ENCODE measurements around the gene OR51E2.
"Not testable (repeated sequence)": the region's sequence is repeated elsewhere in the genome, so short reads cannot be mapped to it uniquely, and the experiment has no call there.

OR51E2 gene

GRCh38 chr11:4697585-4697984 lies at the start of gene OR51E2:
Gene OR51E2, minus strand, starts transcription at chr11:4697853. Its CDS starts 15,142 bp downstream, at chr11:4682711.
- no peak for DNase-seq (ENCODE audit: low read depth, low spot score)

DNA sequence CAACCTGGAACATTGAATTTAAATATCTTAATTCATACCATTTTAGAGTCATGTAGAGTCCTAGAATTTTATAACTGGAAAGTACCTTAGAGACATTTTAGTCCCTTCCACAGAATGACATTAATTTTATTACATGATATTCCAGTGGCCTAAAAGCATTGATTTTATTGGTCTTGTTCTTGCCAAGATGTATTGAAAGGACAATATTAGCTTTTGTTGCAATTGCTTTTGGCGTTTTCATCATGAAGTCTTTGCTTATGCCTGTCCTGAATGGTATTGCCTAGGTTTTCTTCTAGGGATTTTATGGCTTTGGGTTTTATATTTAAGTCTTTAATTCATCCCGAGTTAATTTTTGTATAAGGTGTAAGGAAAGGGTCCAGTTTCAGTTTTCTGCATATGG lies 43.1 kb upstream of the OR51E2 start:
- no peak for DNase-seq (ENCODE audit: low read depth, low spot score)

DNA sequence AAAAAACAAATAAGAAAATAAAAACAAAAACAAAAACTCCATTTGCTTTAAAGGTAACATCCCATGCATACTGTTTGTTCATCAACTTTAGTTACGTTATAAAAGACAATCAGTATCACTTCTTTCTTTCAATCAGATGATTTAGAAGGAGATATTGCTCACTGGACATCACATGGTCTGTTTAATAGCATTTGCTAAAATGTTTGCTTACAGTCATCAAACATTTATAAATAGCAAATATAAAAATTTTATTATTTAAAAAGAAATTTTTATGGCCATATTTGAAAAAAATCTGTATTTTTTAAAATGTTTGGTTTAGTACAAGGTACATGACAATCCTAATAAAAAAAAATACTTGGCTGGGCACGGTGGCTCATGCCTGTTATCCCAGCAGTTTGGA lies 29.5 kb upstream of the OR51E2 start:
- DNase-seq (ENCODE audit: low read depth, low spot score), result no peak

DNA sequence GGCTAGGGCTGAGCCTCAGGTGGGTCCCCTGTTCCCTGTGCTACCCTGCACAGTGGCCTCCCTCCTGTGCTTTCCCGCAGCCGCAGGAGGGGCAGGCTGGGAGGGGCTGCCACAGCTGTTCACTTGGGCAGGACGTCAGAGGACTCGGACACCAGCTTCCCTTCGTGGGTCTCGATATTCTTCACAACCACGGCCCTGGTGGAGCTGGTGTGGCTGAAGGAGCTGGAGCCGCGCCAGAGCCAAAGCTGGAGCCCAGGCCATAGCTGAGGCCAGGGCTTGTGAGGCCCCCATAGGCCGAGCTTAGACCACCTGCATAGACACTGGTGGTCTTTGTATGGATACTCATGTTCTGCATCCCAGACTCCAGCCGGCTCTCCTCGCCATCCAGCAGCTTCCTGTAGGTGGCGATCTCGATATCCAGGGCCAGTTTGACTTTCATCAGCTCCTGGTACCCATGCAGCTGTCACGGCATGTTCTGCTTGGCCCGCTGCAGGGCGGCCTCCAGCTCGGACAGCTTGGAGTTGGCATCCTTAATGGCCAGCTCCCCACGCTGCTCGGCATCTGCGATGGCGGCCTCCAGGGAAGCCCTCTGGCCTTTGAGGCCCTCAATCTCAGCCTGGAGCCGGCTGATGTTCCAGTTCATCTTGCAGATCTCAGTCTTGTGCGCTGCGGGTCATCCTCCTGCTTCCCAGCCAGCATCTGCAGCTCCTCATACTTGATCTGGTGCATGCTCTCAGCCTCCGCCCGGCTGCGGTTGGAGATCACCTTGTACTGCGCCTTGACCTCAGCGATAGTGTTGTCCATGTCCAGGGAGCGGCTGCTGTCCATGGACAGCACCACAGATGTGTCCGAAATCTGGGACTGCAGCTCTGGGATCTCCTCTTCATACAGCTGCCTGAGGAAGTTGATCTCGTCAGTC lies 25.2 kb upstream of the OR51E2 start:
- not testable (repeated sequence) for DNase-seq (ENCODE audit: low read depth, low spot score)

DNA sequence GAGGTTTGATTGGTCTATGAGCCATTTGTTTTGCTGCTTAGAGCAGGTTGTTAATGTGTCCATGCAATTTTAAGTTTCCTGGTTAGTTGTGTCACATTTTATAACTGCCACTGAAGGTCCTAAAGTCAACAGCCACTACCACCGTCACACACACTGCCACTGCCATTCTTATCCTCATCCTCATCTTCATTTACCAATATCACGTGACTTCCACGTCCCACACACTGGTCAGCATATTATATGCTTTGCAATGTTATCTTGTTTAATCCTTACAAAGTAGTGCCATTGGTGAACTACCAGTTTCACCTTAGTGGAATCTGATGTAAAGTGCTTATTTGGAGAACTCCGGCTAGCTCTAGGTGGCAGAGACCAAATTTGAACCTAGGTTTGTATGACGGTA lies 16.6 kb upstream of the OR51E2 start:
- DNase-seq (ENCODE audit: low read depth, low spot score), result no peak

DNA sequence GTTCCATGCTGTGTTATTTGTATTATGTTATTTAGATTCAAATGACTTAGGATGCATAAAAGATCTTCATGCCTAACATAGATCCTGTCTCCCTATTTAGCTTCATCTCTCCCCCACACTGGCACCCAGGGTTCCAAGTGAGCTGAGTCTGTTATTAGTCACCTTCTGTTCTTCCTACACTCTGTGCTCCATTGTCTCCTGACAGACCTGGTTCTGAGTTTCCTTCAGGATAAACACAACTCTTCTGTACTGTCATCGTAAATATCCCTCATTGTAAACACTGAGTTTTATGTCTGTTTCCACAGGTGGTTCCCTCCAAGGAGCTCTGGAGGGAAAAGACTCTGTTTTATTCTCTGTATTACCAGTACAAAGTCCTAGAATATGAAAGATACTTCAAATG lies 15.6 kb upstream of the OR51E2 start:
- DNase-seq (ENCODE audit: low read depth, low spot score), result no peak

- DNase-seq (ENCODE audit: low read depth, low spot score), result no peak
These were observed 7.2 kb upstream of the OR51E2 start for GRCh38 chr11:4704790-4705334.

GRCh38 chr11:4704054-4704789 lies 6.6 kb upstream of the OR51E2 start, which contains the start of gene MMP26:
Gene MMP26, plus strand, starts transcription at chr11:4704784.
- no peak for DNase-seq (ENCODE audit: low read depth, low spot score)

DNA sequence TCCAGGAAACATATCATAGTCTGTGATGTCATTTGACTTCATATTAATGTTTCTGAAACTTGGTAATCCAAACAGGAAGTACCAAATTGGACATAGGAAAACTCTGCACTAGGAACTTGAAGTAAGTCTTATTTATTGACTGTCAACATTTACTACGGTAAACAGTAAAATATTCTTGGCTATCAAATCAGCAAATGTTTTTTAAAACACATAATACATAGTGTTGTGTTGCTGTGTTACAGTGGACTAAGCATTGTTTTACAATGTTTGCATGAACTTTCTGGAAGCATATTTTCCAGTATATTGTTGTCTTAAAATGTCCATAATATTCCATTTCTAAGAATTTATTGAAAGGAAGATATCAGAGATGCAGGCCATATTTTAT lies 2.8 kb upstream of the OR51E2 start:
- DNase-seq (ENCODE audit: low read depth, low spot score), result no peak

DNA sequence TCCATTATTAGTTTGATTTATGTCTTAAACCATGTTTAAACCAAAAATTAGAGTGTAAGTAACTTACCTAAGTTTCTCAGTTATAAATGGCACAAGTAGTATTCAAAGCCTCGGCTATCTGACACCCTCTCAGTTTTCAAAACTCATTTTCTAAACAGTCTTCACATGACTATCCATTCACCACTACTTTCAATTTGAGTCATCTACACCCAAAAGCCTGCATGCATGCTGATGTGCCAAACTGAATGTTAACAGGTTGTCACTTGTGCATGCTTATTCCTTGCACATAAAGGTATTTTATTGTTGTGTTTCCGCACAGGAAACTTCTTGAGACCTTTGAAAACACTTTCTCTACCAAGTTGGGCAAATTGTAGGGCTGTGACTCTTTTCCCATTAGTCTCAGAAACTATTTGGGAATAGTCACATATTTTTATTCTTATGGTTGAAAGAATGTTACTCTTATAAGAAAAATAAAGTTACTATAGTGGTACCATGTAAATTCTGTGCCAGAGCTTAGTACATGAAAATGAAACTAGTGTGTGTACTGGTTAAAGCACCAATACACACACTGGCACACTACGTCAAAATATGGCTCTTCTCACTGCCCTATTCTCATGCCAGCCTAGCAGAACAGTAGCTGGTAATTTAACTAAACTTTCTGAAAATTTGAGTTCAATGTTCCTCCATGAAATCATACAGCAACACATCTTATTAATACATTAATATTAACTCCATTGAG lies 2.2 kb upstream of the OR51E2 start:
- DNase-seq (ENCODE audit: low read depth, low spot score), result no peak

- no peak for DNase-seq (ENCODE audit: low read depth, low spot score)
These were observed 2.2 kb downstream of the OR51E2 start for GRCh38 chr11:4695442-4695841.

DNA sequence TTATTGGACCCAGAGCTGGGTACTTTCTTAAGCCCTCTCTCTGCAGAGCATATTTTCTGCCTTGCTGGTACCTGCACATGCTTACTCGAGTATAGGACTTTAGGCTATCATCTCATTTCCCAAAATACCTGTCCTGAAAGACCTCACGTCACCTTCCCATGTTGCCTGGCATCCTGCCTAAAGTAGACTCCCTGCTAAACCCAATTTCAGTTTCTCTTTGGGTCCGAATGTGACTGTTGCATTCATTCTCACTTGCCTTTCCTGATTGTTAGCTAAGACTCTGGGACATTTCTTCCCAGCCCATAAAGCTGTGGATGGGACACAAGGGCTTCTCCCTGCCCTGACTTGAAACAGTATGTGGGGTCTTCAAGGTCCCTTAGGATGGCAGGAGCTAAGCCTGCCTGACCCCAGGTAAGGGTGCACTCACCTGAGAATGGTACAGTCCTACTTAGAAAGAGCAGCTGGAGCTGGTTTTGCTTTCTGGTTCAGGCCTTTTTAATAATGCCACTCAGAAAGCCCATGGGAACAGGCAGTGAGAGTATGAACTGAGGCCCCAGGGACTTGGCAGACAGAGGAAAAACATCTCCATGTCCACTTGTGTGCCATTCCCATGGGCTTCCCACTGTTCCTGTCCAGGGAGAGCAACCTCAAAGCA lies 12.9 kb downstream of the OR51E2 start:
- DNase-seq (ENCODE audit: low read depth, low spot score), result no peak

DNA sequence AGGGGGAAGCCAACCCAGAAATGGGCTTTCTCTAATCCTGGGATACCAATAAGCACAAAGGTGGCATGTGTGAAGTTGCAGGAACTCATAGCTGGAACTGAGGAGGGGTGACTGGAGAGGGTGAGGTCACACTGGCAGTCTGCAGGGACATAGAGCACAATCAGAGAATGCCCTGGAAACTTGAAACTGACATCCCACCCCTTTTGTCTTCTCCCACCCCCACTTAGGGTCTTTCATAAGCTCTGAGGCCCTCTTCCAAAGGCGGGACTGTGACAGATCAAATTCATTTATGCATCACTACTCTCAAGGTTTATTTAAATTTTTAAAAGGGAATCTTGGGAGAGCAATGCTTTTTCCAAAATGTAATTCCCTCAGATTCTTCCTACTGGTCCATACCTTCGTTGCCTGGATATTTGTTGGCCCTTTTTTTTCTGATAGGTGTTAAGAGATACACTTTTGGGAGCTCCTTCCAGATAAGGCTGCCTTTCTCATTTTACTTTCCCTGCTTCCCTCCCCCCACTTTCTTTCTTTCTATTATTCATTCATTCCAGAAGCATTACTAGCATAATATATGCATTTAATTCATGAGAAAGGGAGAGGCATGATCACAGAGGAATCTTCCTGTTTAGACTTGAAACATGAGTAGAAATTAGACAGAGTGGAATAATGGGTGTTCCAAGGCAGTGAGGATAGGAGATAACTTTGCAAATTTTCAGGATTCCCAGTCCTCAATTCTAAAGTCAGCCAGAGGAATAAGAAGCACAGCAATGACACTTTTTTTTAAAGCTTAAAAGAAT lies 14.8 kb downstream of the OR51E2 start:
- no peak for DNase-seq (ENCODE audit: low read depth, low spot score)

DNA sequence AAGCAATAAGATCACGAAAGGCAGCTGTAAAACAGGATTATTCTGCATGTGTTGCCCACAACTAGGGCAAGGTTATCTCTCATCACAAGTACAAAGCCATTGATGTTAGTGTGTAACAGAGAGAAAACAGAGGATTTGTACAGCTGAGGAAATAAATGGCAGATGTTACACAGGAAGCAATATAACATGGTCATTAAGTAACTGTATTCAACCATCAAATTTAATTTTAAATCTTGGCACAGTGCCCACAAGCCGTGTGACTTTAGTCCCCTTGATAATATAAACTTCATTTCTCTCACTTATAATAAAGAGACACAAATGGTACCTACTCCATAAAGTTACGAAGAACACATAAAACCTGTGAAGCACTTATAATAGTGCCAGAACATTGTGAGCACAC lies 17.3 kb downstream of the OR51E2 start:
- no peak for DNase-seq (ENCODE audit: low read depth, low spot score)

DNA sequence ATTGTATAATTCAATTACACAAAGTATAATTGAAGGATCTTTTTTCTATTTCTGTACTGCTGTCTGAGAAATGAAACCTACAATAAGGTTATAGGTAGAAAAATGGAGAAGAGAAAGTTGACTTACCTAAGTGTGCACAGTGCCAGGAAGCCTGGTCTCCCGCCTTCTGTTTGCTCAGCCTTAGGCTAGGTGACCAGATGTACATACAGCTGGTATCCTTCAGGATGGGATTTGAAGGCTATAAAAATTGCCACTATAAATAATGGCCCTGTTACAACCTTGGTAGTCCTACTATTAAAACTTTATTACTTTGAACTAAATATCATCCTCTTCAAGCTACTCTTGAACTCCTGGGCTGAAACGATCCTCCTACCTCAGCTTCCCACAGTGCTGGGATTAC lies 19.7 kb downstream of the OR51E2 start:
- no peak for DNase-seq (ENCODE audit: low read depth, low spot score)

DNA sequence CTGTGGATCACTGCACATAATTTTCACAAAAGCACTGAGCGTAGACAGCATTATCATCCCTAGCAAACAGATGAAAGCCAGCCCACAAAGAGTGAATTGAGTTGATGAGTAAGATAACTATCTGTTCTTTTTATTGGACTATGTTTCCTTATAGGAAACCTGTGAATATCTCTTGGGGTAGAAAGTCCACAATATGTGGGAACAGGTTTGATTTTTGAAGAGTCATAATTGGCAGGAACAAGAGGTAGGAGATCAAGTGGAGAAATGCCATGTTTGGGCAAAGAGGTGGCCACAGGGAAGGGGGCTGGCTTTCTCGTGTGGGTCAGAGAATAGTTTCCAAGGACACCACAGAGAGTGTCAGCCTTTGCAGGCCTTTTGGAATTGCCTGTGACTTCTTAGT lies 23.9 kb downstream of the OR51E2 start:
- DNase-seq (ENCODE audit: low read depth, low spot score), result no peak

- DNase-seq (ENCODE audit: low read depth, low spot score), result no peak
These were observed 25.2 kb downstream of the OR51E2 start for GRCh38 chr11:4672470-4672869.

DNA sequence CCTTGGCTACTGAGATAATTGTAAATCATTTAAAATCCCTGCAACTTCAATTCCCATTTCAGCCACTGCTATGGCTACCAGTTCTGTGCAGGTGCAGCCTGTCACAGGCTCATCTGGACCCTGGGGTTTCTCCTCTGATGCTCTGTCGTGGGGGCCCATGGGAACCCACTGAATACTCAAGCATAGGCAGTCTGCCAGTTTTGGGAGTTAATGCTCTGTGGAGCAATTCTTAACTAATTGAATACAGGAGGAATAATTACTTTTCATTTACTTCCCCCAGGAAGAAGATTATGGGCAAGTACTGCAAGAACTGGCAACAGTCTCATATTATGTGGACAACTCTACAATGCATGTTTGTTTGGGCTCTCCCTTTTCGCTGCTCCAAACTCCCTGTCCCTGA lies 25.9 kb downstream of the OR51E2 start:
- DNase-seq (ENCODE audit: low read depth, low spot score), result no peak

DNA sequence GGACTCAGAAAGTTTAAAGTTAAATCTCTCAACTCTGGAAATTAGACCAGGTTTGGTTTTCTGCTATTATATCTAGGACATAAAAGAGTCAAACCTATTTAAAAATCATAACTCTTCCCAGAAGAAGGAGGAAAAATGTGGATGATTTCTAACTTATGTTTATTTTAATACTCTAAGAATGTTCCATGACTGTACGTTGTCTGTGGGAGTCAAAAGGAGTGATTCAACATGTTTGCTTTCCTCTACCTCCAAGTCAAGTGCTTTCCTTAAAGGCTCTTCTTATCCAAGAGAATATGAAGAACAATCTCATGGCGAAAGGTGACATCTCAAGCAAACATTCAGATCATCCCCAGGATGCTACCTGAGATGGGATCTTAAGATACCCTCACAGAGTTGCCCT lies 32.2 kb downstream of the OR51E2 start:
- DNase-seq (ENCODE audit: low read depth, low spot score), result no peak

- no peak for DNase-seq (ENCODE audit: low read depth, low spot score)
These were observed 32.9 kb downstream of the OR51E2 start for GRCh38 chr11:4664786-4665185.

GRCh38 chr11:4664183-4664582 lies 33.5 kb downstream of the OR51E2 start:
- no peak for DNase-seq (ENCODE audit: low read depth, low spot score)
